Fibroblast of lung (primary cell): ENCODE results near the gene UVRAG. TPM values are rescaled to one million over a fixed set of nuclear protein-coding genes. Genes with fewer than 3 reads are reported as not detected.
"Not testable (repeated sequence)": the region's sequence is repeated elsewhere in the genome, so short reads cannot be mapped to it uniquely, and the experiment has no call there.

ENCODE experiments used
- DNase-seq, 2 donors: peaks; one replicate each; pipeline versions ENCODE4 v3.0.0 to v3.0.0-alpha.2; 2010; ENCODE audit warnings: low read depth in 2 of 2
- H2AFZ ChIP-seq: 2 replicates; pipeline ENCODE4 v1.5.1; 2012; ENCODE audit warnings: low read length, control low read depth, inconsistent platforms
- H3K27ac ChIP-seq: 2 replicates; pipeline ENCODE4 v1.5.1; 2011; ENCODE audit warnings: low read length, control low read depth; ENCODE audit not compliant: insufficient read depth
- H3K27me3 ChIP-seq: 2 replicates; pipeline ENCODE4 v1.5.1; 2011; ENCODE audit warnings: mild to moderate bottlenecking, low read length; ENCODE audit not compliant: control insufficient read depth, insufficient read depth
- H3K36me3 ChIP-seq: 2 replicates; pipeline ENCODE4 v1.5.1; 2011; ENCODE audit warnings: low read length; ENCODE audit not compliant: control insufficient read depth, insufficient read depth
- H3K4me1 ChIP-seq: 2 replicates; pipeline ENCODE4 v1.5.1; 2011; ENCODE audit warnings: low read length; ENCODE audit not compliant: control insufficient read depth, insufficient read depth; ENCODE audit errors: extremely low read depth
- H3K4me2 ChIP-seq: 2 replicates; pipeline ENCODE4 v1.5.1; 2011; ENCODE audit warnings: low read length, control low read depth; ENCODE audit not compliant: insufficient read depth; ENCODE audit errors: extremely low read depth
- H3K4me3 ChIP-seq, 4 experiments: fragments of 200-600 bp in 1 of 4; sonication (generic) in 1 of 4; replicated peaks in 1 of 4; 2 replicates each; pipeline ENCODE4 v1.5.1; 2011 to 2016; ENCODE audit warnings: low read length in 4 of 4, low read depth in 3 of 4, mild to moderate bottlenecking in 3 of 4, control low read depth in 2 of 4, inconsistent platforms in 1 of 4, mixed read lengths in 1 of 4; ENCODE audit not compliant: insufficient read depth in 1 of 4; ENCODE audit errors: control extremely low read depth in 1 of 4
- H3K79me2 ChIP-seq: 2 replicates; pipeline ENCODE4 v1.5.1; 2012; ENCODE audit warnings: mild to moderate bottlenecking, low read length, inconsistent platforms; ENCODE audit not compliant: control insufficient read depth, insufficient read depth
- H3K9ac ChIP-seq: 2 replicates; pipeline ENCODE4 v1.5.1; 2011; ENCODE audit warnings: mild to moderate bottlenecking, low read length, control low read depth; ENCODE audit not compliant: insufficient read depth
- H3K9me3 ChIP-seq: 2 replicates; pipeline ENCODE4 v1.5.1; 2012; ENCODE audit warnings: low read depth, low read length; ENCODE audit not compliant: control insufficient read depth, insufficient read depth
- H4K20me1 ChIP-seq: 2 replicates; pipeline ENCODE4 v1.5.1; 2011; ENCODE audit warnings: low read length; ENCODE audit not compliant: control insufficient read depth, insufficient read depth; ENCODE audit errors: extremely low read depth
- EZH2 ChIP-seq: IDR thresholded peaks from 2 replicates; pipeline ENCODE4 v1.5.1; 2012; ENCODE audit warnings: low read length, control low read depth, mild to moderate bottlenecking; ENCODE audit errors: missing control alignments
- polyA plus RNA-seq, 2 donors: library from polyadenylated mRNA; depleted of rRNA in 1 of 2; stranded (reverse) in 1 of 2; unstranded in 1 of 2; fragments of >200 nt; gene quantifications; 2 replicates each; pipeline ENCODE4 v1.2.1, GENCODE V29; 2011 to 2012; ENCODE audit warnings: missing spikeins in 1 of 2
- total RNA-seq: library from RNA; depleted of rRNA; stranded (reverse); fragments of >200 nt; gene quantifications from 2 replicates; pipeline ENCODE4 v1.2.1, GENCODE V29; 2014
- TF ChIP-seq, protein P1 (sequence below), 2 donors: IDR thresholded peaks in 1 of 2; conservative IDR thresholded peaks in 1 of 2; 1 replicate in 1 of 2; 2 replicates in 1 of 2; pipeline ENCODE4 v1.5.1; 2011 to 2012; ENCODE audit warnings: low read length in 2 of 2, control low read depth in 1 of 2, inconsistent platforms in 1 of 2, low read depth in 1 of 2, mild to moderate bottlenecking in 1 of 2

Gene UVRAG
- total and polyA plus RNA-seq, 2 donors (not counting 1 experiment from before 2014, with no cell fraction given), result 15.8 to 22.1 TPM

DNA sequence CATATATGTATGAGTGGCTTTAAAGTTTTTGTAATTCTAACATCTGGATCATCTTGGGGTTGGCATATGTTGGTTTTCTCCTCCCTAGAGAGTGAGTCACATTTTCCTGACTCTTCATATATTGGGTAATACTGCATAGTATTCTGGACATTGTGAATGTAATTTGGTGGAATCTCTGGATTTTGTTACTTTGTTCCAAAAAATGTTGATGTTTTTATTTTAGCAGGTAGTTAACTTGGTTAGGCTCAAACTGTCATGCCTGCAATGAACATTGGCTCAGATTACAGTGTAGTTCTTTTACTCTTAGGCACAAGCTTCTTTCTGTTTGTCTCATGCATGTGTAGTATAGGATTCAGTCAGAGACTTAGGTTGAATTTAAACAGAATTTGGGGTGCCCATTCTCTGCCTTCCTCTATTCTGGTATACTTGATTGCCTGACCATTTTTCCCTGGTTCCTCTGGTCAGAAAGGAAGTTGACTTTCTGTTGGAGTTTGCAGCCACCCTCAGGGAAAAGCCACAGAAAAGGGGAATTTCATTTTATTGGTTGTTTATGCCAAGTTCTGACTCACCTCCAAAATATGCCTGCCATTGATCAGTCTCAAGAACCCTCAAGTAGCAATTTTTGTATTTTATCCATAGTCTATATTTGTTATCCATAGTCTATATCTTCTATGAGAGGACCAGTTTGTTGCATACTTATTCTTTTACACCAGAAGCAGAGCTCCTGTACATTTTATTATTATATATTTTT is 151.7 kb downstream of the UVRAG start:
- H3K4me3 ChIP-seq, result peak overlapping the region in 1 of 4 experiments; percentile 11
- H2AFZ ChIP-seq, result no peak overlapping the region
- H3K79me2 ChIP-seq, result no peaks in the 10 kb centered on the region
- no peaks in the 10 kb centered on the region for H4K20me1 ChIP-seq
- peak overlapping the region; percentile 78 for H3K4me2 ChIP-seq
- H3K4me1 ChIP-seq, result peaks cover 23% of the 10 kb centered on the region
- no peak for TF ChIP-seq EZH2
- TF ChIP-seq, protein P1, sequence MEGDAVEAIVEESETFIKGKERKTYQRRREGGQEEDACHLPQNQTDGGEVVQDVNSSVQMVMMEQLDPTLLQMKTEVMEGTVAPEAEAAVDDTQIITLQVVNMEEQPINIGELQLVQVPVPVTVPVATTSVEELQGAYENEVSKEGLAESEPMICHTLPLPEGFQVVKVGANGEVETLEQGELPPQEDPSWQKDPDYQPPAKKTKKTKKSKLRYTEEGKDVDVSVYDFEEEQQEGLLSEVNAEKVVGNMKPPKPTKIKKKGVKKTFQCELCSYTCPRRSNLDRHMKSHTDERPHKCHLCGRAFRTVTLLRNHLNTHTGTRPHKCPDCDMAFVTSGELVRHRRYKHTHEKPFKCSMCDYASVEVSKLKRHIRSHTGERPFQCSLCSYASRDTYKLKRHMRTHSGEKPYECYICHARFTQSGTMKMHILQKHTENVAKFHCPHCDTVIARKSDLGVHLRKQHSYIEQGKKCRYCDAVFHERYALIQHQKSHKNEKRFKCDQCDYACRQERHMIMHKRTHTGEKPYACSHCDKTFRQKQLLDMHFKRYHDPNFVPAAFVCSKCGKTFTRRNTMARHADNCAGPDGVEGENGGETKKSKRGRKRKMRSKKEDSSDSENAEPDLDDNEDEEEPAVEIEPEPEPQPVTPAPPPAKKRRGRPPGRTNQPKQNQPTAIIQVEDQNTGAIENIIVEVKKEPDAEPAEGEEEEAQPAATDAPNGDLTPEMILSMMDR (conservative IDR thresholded peaks at IDR 0.05 in 1 of 2, IDR thresholded peaks at IDR 0.05 in 1 of 2; ENCODE audit: low read depth in 1 of 2, low read length in 2 of 2), result no peak
- H3K27ac ChIP-seq, result peak overlapping the region; percentile 70
- H3K9ac ChIP-seq, result no peak overlapping the region
- peak; percentile 71 to 92 for DNase-seq
- H3K27me3 ChIP-seq, result no peaks in the 10 kb centered on the region
- H3K9me3 ChIP-seq, result no peaks in the 10 kb centered on the region
- no peaks in the 10 kb centered on the region for H3K36me3 ChIP-seq

DNA sequence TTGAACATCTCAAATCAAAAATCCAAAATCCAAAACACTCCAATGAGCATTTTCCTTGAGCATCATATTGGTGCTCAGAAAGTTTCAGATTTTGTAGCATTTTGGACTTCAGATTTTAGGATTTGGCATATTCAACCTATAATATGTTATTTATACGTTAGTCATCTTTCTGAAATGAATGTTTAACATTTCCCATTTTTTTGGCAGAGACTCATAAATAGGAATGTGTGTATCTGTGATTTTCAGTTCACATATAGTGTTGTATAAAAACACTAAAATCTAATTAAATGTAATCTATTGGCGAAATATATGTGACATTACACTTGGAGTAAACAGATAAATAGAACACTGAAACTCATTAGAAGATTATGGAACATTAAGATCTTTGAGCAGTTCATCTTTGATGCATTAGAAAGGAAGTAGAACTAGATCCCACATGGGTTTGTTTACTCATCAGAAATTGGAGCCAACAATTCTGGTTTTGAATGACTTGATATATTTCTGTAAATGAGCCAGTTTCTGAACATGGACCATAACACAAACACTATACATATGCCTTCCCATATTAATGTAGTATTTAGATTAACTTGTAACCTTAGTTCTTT is 153.1 kb downstream of the UVRAG start:
- H3K4me3 ChIP-seq, result no peak overlapping the region
- no peaks in the 10 kb centered on the region for H3K9me3 ChIP-seq
- H3K27ac ChIP-seq, result no peak overlapping the region
- H3K4me2 ChIP-seq, result peak overlapping the region; percentile 55
- H3K4me1 ChIP-seq, result peaks cover 23% of the 10 kb centered on the region
- H3K36me3 ChIP-seq, result no peaks in the 10 kb centered on the region
- no peaks in the 10 kb centered on the region for H3K79me2 ChIP-seq
- no peaks in the 10 kb centered on the region for H4K20me1 ChIP-seq
- no peaks in the 10 kb centered on the region for H3K27me3 ChIP-seq
- no peak for TF ChIP-seq EZH2
- TF ChIP-seq, protein P1 (conservative IDR thresholded peaks at IDR 0.05 in 1 of 2, IDR thresholded peaks at IDR 0.05 in 1 of 2; ENCODE audit: low read depth in 1 of 2, low read length in 2 of 2), result no peak
- no peak overlapping the region for H3K9ac ChIP-seq
- peak; percentile 13 to 74 for DNase-seq
- H2AFZ ChIP-seq, result no peak overlapping the region

DNA sequence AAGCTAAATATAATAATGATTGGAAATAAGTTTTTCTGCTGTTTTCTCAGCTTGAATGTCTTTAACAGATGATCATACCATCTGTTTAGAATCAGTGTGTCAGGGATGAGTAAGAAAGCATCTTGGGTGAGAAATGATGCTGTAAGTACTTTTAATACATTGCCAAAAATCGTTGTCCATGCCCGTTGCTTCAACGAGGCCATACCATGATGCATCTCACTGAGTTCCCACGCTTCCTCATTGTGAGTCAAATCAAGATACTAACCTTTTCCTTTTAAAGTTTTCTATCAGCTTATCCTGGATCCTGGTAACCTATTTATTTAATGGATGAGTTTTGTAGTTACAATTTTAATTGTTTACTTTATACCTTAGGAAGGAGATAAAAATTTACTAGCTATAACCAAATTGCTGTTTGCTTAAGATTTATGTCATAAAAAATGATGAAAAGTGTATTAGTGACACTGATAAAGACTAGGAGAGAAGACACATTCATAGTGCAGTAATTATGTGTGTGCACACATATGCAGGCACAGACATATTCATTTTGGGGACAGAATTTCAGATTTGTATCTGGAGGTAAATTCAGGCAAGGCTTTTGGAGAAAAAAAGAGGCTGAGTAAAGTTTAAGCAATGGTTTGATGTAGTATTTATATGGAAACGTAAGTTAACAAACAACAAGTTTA is 154.8 kb downstream of the UVRAG start:
- Histone ChIP-seq H3K27me3 (no peaks in the 10 kb centered on the region), H4K20me1 (no peaks in the 10 kb centered on the region), H2AFZ (no peak overlapping the region), H3K4me3 (no peak overlapping the region), H3K4me2 (peak overlapping the region; percentile 15), H3K9me3 (no peaks in the 10 kb centered on the region), H3K79me2 (no peaks in the 10 kb centered on the region), H3K36me3 (no peaks in the 10 kb centered on the region), H3K27ac (peak overlapping the region; percentile 39), H3K4me1 (peaks cover 23% of the 10 kb centered on the region), H3K9ac (no peak overlapping the region)
- TF ChIP-seq, protein P1 (conservative IDR thresholded peaks at IDR 0.05 in 1 of 2, IDR thresholded peaks at IDR 0.05 in 1 of 2; ENCODE audit: low read depth in 1 of 2, low read length in 2 of 2), result no peak
- TF ChIP-seq EZH2, result no peak
- peak; percentile 38 to 57 for DNase-seq

DNA sequence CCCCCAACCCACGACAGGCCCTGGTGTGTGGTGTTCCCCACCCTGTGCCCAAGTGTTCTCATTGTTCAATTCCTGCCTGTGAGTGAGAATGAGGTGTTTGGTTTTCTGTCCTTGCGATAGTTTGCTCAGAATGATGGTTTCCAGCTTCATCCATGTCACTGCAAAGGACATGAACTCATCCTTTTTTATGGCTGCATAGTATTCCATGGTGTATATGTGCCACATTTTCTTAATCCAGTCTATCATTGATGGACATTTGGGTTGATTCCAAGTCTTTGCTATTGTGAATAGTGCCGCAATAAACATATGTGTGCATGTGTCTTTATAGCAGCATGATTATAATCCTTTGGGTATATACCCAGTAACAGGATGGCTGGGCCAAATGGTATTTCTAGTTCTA is 158.7 kb downstream of the UVRAG start:
- H3K27me3 ChIP-seq, H4K20me1 ChIP-seq, DNase-seq, H3K36me3 ChIP-seq, H3K4me3 ChIP-seq, H3K9me3 ChIP-seq, H3K4me1 ChIP-seq, H3K9ac ChIP-seq, H2AFZ ChIP-seq, H3K79me2 ChIP-seq, H3K4me2 ChIP-seq, H3K27ac ChIP-seq: not testable (repeated sequence)
